Measurements from ENCODE around the gene AP2B1. TPM values are rescaled to one million over a fixed set of nuclear protein-coding genes. Genes with fewer than 3 reads are reported as not detected.

Gene AP2B1
- total RNA-seq, 4 donors from 2014 or later, result 35.6 to 217 (median 39.7) TPM

GRCh38 chr17:35705705-35706104 lies 118.6 kb downstream of the AP2B1 start:
- TF ChIP-seq POLR2A (IDR thresholded peaks at IDR 0.05) (no peak), CTCF (IDR thresholded peaks at IDR 0.05) (no peak)
- intact Hi-C loops (cut with DNase I; ENCODE audit: low total_unique reads), result no loop called here
- WGBS, 2 donors, result 74 to 84% methylated on average over 5 of the region's 5 CpGs
- no peak overlapping the region for H3K4me3 ChIP-seq (ENCODE audit: low read depth, poor library complexity, severe bottlenecking)
- DNase-seq (ENCODE audit: low spot score in 2 of 2), result no peak

DNA sequence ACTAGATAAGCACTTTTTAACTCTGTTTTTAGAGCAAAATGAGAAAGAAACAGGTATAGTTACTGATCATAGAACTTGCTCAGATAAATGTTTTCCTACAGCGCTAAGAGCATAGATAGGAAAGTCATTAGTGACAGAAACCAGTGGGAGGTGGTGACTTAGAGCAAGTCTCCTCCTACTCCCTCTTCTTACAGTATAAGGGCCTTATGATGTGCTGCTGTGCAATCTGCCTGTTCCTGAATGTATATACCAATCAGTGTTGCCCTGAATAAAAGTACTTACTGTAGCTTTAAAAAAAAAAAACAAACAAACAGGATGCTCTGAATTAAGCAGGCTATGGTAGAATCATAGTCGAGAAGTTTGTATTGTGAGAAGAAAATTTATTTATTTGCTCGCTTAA lies 121.0 kb downstream of the AP2B1 start:
- intact Hi-C loops (cut with DNase I; ENCODE audit: low total_unique reads), result no loop called here
- no peak overlapping the region for H3K4me3 ChIP-seq (ENCODE audit: low read depth, poor library complexity, severe bottlenecking)
- no peak for DNase-seq (ENCODE audit: low spot score in 2 of 2)
- TF ChIP-seq POLR2A (IDR thresholded peaks at IDR 0.05), result no peak
- no peak for TF ChIP-seq CTCF (IDR thresholded peaks at IDR 0.05)
- 82 to 83% methylated on average over 3 of the region's 3 CpGs for WGBS, 2 donors

DNA sequence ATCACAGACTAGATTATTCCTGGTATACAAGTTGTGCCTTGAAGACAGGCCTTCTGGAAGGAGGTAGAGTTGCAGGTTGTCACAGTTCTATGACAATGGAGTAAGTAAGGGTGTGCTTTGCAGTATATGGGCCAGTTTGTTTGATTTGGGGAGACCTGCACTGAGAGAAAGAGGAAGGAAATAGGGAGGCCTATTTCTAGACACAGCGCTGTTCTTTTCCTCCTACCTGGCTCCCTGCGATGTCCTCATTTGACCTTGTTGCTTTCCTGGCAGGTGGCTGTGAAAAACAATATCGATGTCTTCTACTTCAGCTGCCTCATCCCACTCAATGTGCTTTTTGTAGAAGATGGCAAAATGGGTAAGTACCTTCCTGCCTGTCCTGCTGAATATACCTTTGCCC lies 121.8 kb downstream of the AP2B1 start:
- no peak overlapping the region for H3K4me3 ChIP-seq (ENCODE audit: low read depth, poor library complexity, severe bottlenecking)
- 58 to 62% methylated on average over 3 of the region's 3 CpGs for WGBS, 2 donors
- TF ChIP-seq POLR2A (IDR thresholded peaks at IDR 0.05) (no peak), CTCF (IDR thresholded peaks at IDR 0.05) (no peak)
- intact Hi-C loops (cut with DNase I; ENCODE audit: low total_unique reads), result no loop called here
- DNase-seq (ENCODE audit: low spot score in 2 of 2), result no peak

DNA sequence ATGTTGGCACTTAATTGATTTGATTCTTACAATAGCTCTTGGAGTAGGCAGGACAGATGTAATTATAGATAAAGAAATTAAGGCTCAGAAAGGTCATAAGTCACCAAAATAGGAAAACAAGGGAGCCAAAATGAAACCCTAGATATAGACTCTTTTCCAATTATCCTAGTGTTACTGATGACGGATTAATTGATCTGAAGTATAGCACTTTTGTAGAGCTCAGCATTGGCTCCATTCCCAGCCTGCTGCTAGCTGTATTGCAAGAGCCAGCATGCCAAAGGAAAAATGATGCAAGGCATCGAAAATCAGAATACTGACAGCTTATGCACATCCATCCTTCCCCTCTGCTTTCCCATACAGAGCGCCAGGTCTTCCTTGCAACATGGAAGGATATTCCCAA lies 122.8 kb downstream of the AP2B1 start:
- H3K4me3 ChIP-seq (ENCODE audit: low read depth, poor library complexity, severe bottlenecking), result no peak overlapping the region
- TF ChIP-seq POLR2A (IDR thresholded peaks at IDR 0.05), result no peak
- TF ChIP-seq CTCF (IDR thresholded peaks at IDR 0.05), result no peak
- 46 to 60% methylated on average over 3 of the region's 3 CpGs for WGBS, 2 donors
- no peak for DNase-seq (ENCODE audit: low spot score in 2 of 2)
- intact Hi-C loops (cut with DNase I; ENCODE audit: low total_unique reads), result no loop called here

DNA sequence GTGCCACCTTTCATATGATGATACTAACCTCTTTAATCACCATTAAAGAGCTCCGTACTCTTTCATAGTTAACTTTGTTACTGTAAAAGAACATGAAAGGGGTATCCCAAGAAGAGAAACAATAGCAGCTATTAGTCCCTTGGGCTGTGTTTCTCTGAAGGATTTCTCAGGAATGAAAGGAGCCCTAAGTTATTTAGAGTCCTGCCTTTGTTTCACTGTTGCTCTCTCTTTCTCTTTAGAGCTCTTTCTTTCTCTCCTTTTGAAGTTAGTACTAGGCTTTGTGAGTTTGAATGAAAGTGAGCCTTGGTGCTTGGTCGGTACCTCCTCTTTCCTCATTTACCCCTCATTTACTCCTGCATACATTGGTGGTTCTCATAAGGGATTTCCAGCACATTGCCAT lies 123.8 kb downstream of the AP2B1 start:
- 92 to 95% methylated on average over 2 of the region's 2 CpGs for WGBS, 2 donors
- DNase-seq (ENCODE audit: low spot score in 2 of 2), result no peak
- TF ChIP-seq POLR2A (IDR thresholded peaks at IDR 0.05) (no peak), CTCF (IDR thresholded peaks at IDR 0.05) (no peak)
- H3K4me3 ChIP-seq (ENCODE audit: low read depth, poor library complexity, severe bottlenecking), result no peak overlapping the region
- intact Hi-C loops (cut with DNase I; ENCODE audit: low total_unique reads), result no loop called here

GRCh38 chr17:35713069-35713728 lies 126.1 kb downstream of the AP2B1 start:
- 43 to 45% methylated on average over 7 of the region's 7 CpGs for WGBS, 2 donors
- H3K4me3 ChIP-seq (ENCODE audit: low read depth, poor library complexity, severe bottlenecking), result no peak overlapping the region
- no peak for DNase-seq (ENCODE audit: low spot score in 2 of 2)
- intact Hi-C loops (cut with DNase I; ENCODE audit: low total_unique reads), result no loop called here
- no peak for TF ChIP-seq POLR2A (IDR thresholded peaks at IDR 0.05)
- no peak for TF ChIP-seq CTCF (IDR thresholded peaks at IDR 0.05)

Measured in lower leg skin (tissue), 4 donors.